HG03378 (cell line): ENCODE measurements around the gene C6orf15.

Experiments
- ATAC-seq: cut with Tn5 transposase; IDR thresholded peaks from one replicate; pipeline ENCODE4 v1.9.1; 2021; ENCODE audit warnings: mild to moderate bottlenecking, moderate library complexity; ENCODE audit not compliant: unreplicated experiment

Gene C6orf15

GRCh38 chr6:31131595-31131994 lies 19.2 kb upstream of the C6orf15 start:
- no peak for ATAC-seq

GRCh38 chr6:31130751-31131150 lies 18.4 kb upstream of the C6orf15 start:
- ATAC-seq, result no peak

DNA sequence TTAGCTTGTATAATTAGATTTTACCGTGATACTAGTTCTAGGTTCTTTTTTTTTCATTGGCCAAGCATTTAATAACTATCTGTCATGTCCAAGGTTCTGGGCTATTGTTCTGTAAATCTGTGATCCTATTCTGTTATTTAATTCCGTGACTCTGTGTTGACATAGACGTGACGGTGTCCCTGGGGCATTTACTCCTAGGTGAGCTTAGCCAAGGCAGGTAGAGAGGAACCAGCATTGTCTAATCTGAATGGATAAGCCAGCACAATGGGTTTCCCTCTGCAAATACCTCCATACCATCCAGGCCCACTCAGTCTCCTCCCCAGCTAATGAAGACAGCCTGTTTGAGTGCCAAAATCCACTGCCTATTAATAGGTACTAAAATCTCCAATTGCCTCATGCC lies 16.8 kb upstream of the C6orf15 start:
- ATAC-seq, result no peak

- ATAC-seq, result no peak
Observed at GRCh38 chr6:31128093-31128676, 15.8 kb upstream of the C6orf15 start.

DNA sequence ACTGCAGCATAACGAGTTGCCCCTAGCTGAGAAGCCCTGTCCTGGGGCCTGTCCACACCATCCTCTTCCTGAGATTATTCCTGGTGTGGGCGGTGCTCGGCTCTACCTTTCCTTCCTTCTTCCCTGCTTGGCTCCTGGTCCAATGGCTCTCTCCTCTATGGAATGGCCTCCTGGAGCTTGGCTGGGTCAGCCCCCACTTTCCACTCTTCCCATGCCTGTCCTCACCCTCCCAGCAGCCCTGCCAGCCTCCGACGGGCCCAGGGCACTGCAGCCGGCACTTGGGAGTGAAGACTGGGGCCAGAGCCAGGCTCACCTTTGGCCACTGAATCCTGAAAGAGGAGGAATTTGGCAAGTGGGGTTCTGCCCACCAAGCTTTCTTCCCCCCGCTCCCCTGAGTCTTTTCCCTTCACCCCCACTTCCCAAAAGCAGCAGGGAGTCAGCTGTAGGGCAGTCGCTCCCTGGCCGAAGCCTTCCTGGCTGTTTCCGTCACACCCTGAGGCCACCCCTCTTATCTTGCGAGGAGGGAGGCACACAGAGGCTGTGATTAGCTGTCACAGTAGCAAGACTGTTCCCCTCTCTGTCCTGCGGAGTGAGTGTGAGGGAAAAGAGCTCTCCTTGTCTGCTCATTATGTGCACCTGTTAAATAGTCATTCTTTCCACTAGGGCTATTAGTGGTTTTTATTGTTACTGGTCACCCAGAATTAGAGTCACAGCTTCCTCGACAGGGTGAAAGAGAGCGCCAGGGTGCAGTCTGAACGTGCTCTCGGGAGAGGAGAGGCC lies 14.2 kb upstream of the C6orf15 start:
- ATAC-seq, result no peak

DNA sequence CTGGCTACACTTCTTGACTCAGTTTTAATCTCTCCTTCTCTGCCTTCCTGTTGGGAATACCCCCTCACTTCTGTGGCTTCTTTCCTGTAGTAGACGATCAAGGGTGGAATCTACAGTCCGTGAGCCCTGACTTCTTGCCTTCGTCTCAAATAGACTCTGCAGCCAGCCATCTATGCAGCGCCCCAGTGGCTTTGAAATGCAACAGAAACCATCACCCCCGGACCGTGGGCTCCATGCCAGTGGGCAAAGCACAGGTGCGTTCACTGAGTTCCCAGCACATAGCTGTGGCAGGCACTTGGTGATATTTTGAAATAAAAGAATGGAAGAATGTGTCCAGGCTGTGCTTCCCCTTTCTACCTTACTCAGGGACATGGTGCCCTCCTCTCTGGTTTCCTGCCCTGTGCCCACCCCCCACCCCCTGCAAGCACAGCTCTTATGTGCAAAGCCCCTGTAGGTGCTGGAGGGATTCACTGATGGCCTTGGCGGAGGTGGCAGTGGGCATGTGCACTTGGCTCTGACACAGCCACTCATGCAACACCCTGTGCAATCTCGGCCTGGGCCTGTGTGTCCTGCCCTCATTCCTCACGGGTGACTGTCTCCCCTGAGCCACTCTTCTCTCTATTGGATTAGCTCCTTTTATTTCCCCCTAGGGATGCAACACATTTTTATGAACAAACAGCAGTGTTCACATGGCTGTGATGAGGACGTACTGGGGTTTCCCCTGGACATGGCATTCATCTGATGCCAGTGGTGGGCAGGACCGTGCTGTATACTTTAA lies 13.4 kb upstream of the C6orf15 start:
- no peak for ATAC-seq

GRCh38 chr6:31125162-31125561 lies 12.8 kb upstream of the C6orf15 start:
- no peak for ATAC-seq

DNA sequence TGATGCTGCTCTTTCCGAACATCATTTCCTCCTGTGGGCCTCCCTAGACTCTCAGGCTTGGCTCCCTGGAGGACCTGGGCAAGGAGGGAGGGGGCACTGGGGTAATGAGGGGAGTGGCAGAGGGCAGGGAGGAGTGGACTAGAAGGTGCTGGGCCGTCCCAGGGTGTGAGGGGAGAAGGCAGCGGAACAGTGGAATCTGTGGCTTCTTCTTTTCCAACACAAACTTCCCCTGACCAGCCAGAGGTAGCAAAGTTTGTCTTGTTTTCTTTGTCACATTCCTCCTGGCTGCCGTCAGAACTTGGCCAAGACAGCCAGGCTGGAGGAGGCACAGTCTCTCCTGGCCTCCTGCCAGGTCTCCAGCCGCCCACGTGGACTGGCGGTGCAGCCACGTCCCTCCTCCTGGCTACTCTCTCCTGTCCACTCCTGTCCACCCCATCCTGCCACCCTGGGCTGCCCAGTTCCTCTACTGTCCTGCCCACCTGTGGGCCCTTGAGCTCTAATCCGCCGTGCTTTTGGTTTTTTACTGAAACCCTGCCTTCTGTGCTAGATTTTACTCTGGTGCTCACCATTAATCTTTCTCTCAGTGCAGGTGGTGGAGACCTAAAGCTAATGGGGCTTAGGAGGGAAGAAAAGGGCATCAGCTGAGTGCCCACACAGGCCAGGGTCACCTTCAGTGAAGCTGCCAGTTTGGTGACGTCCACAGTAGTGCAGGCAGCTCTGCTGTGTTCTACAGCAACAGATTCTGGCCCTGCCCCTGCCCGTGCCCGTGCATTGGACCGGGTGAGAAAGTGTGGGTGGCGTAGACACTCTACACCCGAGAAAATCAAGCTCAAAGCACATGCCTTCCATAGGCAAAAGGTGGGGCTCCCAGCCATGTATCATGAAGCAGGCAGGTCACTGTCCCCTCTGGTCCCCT lies 10.7 kb upstream of the C6orf15 start:
- ATAC-seq, result no peak

- ATAC-seq, result no peak
Observed at GRCh38 chr6:31121131-31121790, 8.9 kb upstream of the C6orf15 start.

GRCh38 chr6:31120151-31120915 lies 8.0 kb upstream of the C6orf15 start, which contains the start of gene CDSN:
Gene CDSN, minus strand, starts transcription at chr6:31120446. Its CDS starts 27 bp downstream, at chr6:31120419.
- no peak for ATAC-seq

GRCh38 chr6:31118178-31118577 lies 5.8 kb upstream of the C6orf15 start:
- ATAC-seq, result no peak

DNA sequence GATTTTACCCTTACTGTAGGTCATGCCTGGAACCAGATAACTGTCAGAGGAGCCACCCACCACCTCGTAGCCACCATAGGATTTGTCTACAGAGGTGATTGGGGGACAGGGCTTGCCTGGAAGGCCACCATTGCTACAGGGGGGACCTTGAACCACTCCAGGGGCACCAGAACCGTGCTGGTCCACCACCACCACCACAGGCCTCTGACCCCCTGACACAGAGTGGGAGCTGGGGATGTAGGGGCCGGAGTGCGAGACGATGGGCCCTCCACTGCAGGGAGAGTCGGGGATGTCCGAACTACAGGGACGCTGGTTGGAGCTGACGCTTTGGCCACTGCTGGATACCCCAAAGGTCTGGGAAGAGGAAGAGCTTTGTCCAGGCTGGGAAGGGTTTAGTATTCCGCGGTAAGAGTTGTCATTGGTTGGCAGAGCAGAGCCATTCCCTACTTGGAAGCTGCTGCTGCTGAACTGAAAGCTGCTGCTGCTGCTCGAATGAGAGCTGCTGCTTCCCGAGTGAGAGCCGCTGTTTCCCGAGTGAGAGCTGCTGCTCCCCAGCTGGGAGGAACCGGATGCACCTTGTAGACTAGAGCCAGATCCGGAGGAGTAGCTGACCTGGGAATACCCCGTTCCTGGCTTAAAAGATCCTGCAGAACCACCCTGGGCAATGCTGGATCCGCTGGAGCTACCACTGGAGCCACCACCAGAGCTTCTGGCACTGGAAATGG lies 4.4 kb upstream of the C6orf15 start:
- ATAC-seq, result no peak

DNA sequence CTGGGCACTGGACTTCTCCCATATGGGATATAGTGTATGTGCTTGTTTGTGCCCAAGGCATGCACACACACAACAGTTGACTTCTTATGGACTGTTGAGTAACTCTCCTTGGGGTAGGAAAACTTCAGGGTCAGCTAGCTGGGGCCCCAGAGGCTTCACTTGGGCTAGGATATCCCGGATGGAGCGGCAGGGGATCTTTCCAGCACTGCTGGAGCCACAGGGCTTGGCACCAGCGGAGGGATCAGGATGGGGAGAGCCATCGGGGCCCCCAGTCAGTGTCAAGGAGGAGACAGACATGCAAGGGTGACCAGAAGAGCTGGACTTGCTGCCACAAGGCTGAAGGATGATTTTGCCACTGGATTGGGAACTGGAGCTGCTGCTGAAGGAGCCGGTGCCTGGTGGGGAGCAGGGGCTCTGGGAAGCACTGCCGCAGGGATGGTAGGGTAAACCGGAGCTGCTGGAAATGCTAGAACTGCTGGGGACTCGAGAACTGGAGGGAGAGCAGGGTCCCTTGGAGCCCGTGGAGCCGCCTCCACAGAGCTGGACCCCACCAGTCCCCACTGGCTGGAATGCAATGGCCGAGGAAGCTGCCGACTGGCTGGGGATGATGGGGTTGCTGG lies 3.7 kb upstream of the C6orf15 start:
- ATAC-seq, result no peak

GRCh38 chr6:31114970-31115849 lies 2.8 kb upstream of the C6orf15 start:
- ATAC-seq, result no peak

DNA sequence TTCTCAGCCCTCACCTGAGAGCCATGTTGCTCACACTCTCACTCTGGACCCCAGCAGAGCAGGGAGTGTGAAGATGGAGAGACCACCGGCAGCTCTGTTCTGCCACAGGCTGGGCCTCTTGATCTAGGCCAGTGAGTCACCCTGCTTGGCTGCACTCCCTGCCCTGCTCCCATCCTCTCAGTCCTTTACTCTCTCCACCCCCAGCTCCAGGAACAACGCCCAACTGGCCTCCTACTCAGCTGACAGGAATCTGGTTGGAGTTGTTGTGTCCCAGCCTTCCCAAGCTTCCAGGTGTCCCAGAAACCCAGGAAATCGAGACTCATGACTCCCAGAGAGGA lies 2.1 kb upstream of the C6orf15 start, which contains the start of gene PSORS1C1:
PSORS1C1 (plus strand) TSS at position 260 of the 338 bp plus-strand sequence. CDS start 14,833 bp downstream, outside the sequence.
- no peak for ATAC-seq

DNA sequence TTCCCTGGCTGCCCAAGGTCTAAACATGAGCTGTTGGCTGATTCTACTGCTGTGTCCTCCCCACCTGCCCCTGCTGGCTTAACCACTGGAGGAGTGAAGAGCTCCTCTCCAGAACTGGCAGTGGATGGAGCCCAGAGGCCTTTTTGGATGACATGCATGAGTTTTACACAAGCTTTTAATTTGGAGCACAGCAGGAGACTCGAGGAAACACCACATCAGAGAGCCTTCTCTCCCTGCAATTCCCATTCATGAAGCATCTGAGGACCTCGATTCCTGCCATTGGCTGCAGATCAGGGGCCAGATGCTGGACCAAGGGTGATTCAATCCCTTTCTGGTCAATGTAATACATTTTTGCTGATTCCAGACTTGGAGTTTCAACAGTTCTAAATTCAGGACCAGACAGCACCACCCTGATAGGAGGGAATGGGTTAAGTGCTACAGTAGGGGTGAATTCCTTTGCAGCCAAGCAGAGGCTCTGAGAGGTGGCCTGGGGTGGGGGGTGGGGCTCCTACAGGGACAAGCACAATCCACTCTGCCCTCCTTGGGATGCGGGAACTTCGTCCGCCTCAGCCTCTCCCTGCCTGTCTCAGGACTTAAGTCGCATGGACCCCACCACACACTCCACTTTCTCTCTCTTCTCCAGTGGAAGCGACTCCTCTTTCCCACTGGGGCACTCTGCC lies 1.6 kb upstream of the C6orf15 start:
- no peak for ATAC-seq

- no peak for ATAC-seq
Observed at GRCh38 chr6:31111712-31112111, 663 bp downstream of the C6orf15 start.
